NCI-H748 treated with DMSO at 0.1 percent for 48 hours (cell line): Measurements from ENCODE around the gene JAK2.
"Not testable (repeated sequence)": the region's sequence is repeated elsewhere in the genome, so short reads cannot be mapped to it uniquely, and the experiment has no call there.

ENCODE experiments used
- DNase-seq: peaks from one replicate; lab custom pipeline; 2025; lab: John Stamatoyannopoulos, UW

JAK2 gene

DNA sequence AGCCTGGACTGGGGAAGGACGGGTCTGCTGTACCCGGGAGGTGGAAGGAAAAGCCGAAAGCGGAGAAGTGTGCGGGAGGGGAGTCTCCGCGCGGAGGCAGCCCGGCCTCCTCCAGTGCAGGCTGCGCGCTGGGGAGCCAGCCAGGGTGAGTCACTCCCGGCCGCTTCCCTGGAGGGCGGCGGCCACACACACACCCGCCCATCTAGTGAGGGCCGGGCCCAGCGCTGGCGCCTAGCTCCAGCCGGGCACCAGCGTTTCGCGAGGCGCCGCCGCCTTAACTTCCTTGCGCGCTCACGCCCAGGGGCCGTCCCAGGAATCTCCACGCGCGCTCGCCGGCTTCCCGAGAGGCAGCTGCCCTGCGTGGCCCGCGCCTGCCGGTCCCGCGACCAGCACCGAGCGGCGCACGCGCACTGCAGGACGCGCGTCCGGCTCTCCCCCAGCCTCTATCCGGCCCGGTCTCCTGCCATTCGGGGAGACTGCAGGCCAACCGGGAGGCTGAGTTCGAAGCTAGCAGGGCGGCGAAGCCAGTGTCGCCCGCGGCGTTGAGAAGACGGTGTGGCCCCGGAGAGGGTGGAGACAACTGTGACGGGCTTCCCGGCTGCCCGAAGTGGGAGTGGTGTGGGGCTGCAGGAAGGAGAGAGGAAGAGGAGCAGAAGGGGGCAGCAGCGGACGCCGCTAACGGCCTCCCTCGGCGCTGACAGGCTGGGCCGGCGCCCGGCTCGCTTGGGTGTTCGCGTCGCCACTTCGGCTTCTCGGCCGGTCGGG is at the start of gene JAK2:
Gene JAK2, plus strand, starts transcription at position 652 of the 765 bp plus-strand sequence. CDS start 36,716 bp downstream, outside the sequence.
- peak; percentile 70 for DNase-seq

- DNase-seq: no peak
Observed at GRCh38 chr9:4936277-4936676, 48.8 kb upstream of the JAK2 start.

DNA sequence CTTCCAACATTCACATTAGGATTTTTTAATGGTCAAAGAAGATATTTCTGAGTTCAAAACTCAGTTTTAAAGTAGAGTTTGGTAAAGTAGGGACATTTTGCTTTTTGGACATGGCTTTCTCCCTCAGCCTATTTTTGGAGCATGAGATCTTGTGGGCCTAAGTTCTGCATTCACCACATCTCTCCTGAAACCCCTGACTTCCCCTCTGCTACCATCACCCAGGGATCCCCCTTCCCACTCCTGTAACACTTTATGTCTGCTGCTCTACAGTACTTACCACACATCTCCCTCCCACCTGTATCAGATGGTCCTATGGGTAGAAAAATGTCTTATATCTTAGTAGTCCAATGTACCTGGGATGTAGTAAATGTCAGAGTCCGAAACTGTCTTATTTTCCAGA is 48.2 kb upstream of the JAK2 start:
- DNase-seq: no peak

GRCh38 chr9:4937446-4937845 is 47.6 kb upstream of the JAK2 start:
- no peak for DNase-seq

DNA sequence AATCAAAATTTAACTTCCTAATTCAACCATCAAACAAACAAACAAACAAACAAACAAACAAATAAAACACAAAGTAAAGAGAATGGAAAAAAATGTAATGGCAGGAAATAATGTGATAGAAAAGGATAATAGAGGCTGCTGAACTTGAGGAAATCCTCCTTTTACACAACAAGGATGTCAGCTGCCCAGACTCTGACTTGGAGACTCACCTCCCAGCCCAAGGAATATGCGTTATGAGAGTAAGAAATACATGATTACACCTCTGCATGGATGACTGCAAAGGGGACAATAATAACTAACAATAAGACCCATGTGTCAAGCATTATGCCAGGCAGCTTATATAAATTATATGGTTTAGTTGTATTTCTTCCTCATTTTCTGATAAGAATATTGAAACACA is 46.6 kb upstream of the JAK2 start:
- no peak for DNase-seq

DNA sequence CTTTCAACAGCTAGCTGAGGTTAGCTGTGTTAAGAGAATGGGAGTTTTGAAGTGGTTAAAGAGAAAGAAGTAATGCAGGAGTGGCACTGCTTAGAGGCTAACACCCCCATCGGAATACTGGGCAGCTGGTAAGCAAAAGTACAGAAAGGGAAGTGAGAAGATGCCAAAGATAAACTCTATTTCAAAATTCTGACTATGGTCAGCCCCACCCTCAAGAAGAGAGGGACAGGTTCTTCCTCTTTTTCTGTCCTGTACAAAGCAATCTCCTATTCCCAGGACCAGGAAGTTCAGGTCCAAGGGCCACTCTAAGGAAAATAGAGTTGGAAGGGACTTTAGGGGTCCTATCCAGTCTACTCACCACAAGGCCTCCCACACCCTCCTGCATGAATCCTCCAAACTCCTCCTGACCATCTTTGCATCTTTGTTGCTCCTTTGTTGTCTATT is 45.9 kb upstream of the JAK2 start:
- DNase-seq: no peak

DNA sequence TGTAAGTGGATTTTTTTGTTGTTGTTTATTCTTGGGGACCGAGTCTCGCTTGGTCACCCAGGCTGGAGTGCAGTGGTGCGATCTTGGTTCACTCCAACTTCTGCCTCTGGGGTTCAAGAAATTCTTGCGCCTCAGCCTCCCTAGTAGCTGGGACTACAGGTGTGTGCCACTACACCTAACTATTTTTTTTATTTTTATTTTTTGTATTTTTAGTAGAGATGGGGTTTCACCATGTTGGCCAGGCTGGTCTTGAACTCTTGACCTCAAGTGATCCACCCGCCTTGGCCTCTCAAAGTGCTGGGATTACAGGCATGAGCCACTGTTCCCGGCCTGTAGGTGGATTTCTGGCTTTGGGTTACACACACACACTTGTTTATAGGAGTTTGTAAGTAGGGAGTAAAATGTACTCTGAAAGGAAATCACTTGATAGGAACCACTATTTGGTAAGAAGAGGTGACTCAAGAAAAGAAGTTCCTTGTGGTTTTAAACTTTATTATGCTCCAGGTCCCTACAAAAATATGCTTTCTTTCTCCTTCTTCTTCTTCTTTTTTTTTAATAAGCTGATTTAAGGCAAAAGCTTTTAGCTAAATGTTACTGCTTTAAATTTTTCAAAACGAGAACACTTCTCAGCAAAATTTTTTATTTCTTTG is 42.9 kb upstream of the JAK2 start:
- not testable (repeated sequence) for DNase-seq

DNA sequence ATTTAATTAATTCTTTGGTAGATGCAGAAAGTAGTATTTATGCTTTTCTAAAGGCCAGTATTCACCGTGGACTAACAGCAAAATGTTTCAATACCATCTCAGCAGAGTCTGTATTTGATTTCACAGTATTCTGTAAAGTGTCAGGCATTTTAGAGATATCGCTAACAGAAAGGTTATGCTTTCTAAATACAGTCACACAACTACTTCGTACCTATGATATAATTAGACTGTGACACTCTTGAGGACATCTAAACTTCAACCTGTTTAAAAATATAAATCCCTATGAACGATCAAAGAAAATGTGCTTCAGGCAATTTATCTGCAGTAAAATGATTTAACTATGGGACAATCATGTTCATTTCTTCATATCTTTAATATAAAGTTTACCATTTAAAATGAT is 41.7 kb upstream of the JAK2 start:
- DNase-seq: no peak

- not testable (repeated sequence) for DNase-seq
Observed at GRCh38 chr9:4944431-4945211, 40.5 kb upstream of the JAK2 start.

- no peak for DNase-seq
Observed at GRCh38 chr9:4946937-4947336, 38.1 kb upstream of the JAK2 start.

DNA sequence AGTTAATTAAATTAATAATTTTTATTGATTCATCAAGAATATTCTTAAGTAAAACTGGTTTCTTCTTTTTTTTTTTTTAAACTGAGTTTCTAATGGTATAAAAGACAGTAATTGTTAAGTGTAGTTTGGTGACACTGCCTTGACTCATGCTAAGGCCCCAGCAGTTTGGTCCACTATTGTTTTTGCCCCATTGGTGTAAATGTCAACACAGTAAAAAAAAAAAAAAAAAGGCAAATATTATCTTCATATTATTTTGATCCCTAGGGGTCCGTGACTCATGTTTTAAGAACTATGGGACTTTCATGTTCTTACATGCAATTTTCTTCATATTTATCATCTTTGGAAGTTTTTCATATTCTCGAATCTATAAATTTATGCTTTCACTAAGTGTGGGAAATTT is 29.2 kb upstream of the JAK2 start:
- no peak for DNase-seq

DNA sequence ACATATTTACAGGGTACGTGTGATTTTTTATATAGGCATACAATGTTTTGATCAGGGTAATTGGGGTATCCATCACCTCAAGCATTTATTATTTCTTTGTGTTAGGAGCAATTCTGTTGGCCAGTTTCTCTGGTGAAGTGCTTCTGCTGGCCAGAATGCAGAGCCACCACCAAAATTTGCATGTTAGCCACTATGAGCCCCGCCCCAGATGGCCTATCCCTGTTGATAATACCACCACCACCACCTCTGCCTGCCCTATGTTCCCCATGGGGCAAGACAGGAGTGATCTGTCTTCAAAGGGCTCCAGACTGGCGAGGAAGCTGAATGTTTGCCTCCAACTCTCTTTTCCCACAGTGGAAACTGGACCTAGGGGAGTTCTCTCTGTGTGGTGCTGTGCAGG is 26.0 kb upstream of the JAK2 start:
- DNase-seq: no peak

GRCh38 chr9:4962085-4962484 is 23.0 kb upstream of the JAK2 start:
- no peak for DNase-seq

- no peak for DNase-seq
Observed at GRCh38 chr9:4964540-4964939, 20.5 kb upstream of the JAK2 start.

DNA sequence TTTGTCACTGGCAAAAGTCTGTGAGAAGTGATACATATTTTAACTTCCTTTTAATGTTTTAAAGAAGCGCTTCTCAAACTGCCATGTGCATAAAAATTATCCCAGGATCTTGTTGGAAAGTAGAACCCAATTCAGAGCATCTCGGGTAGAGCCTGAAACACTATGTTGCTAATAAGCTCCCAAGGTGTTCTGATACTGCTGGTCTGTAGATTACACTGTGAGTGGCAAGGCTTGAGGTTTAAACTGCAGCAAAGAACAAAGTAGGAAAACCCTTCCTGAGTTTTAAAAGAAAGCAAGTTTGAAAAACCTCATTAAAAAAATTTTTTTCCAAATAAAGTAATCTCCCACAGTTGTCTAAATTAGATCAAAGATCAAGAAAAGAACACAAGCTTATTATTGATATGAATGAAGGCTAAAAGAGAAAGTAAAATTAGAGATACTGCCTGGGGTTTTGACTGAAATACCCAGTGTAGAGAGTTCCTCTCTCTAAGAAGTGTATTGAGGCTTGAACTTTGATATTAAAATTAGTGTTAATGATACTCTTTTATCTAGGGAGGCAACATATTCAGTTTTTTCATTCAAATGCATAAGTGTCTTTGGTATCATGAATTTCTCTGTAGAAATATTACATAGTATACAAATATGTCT is 19.8 kb upstream of the JAK2 start:
- DNase-seq: no peak

DNA sequence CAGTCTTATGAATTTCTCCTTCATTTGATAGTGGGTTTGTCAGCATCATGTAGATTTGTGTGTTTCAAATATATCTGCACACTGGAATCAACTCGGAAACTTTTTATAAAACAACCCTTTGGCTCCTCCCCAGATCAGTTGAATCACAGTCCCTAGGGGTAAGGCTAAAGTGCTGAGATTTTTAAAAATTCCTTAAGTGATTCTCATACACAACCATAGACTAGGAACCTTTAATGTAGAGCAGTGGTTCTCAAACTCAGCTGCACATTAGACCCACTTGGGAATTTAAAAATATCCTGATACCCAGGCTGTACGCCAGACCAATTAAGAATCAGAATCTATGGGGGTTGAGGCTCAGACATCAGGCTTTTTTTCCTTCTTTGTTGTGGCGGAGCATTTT is 17.5 kb upstream of the JAK2 start:
- DNase-seq: no peak

- DNase-seq: no peak
Observed at GRCh38 chr9:4969130-4969529, 15.9 kb upstream of the JAK2 start.

- no peak for DNase-seq
Observed at GRCh38 chr9:4970970-4971641, 14.0 kb upstream of the JAK2 start.

- DNase-seq: no peak
Observed at GRCh38 chr9:4973246-4973645, 11.8 kb upstream of the JAK2 start.

DNA sequence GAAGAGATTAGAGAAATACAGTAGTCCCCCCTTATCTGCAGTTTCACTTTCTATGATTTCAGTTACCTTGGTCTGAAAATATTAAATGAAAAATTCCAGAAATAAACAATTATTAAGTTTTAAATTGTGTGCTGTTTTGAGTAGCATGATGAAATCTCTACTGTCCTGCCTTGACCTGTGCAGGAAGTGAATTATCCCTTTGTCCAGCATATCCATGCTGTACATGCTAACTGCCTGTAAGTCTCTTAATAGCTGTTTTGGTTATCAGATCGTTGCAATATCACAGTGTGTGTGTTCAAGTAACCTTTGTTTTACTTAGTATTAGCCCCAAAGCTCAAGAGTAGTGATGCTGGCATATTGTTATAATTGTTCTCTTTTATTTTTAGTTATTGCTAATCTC is 11.2 kb upstream of the JAK2 start:
- DNase-seq: no peak

GRCh38 chr9:4979239-4979638 is 5.8 kb upstream of the JAK2 start:
- DNase-seq: no peak
